CD4-positive, alpha-beta T cell treated with Interleukin-21 for 1 hour (primary cell): Measurements from ENCODE around the gene NHERF1.

Experiments used
- DNase-seq: peaks from one replicate; pipeline ENCODE4 v3.0.0-alpha.2; 2020

The NHERF1 gene

GRCh38 chr17:74748529-74749278, at the start of gene NHERF1:
NHERF1 (plus strand) TSS chr17:74748628; CDS start chr17:74748847, 219 bp downstream.
- peak; percentile 94 for DNase-seq

GRCh38 chr17:74699236-74699635, 49.2 kb upstream of the NHERF1 start:
- DNase-seq = no peak

- no peak for DNase-seq
Measured at GRCh38 chr17:74702116-74702871, 46.1 kb upstream of the NHERF1 start.

GRCh38 chr17:74703311-74703710, 45.1 kb upstream of the NHERF1 start:
- no peak for DNase-seq

DNA sequence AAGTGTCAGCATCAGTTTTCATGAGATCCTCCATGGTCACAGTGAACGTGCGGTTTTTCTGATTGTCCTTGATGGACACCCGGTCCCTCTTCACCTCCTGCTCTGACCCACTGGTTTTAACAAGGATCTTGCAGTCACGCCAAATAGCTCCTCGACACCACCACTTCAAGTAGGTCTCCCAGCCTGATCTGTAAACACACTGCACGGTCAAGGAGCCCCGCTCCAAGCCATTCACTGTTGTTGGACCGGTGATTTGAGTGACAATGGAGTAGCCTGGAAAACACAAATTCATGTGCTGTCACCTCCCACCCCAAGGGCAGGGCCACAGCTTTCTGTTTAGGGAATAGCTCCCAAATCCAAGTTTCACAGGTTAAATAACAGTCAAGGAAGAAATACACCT, 43.9 kb upstream of the NHERF1 start:
- no peak for DNase-seq

DNA sequence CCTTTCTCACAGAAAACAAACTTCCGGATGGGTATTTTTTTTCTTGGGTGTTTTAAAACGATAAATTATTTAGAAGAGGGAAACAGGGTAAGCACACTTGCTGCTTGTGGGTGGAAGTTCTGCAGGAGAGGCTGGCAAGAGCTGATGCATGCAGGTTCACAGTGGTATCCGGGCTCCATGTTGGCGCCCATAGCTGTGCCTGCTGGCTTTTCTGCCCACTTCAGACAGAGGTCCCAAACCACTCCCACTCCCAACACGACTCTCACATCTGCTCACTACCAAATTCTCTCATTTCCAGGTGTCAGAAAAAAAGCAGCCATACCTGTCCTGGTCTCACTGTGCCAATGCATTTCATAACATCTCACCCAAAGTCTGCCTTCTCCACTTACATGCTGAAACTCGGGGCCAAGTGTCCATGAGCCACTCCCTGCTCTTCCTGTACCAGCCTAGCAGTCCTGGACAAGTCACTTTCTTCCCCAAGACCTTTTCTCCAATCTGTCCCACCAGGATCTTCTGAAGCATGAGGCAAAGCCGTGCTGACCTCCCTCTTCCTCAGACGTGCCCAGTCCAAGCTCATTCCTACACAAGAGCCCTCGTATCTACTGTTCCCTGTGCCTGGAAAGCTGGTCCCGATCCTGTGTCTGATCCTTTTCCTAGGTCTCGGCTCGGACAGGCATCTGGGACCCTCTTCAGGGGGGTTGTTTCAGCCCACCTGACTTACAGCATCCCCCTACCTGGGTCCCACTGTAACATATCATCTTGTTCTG, 37.2 kb upstream of the NHERF1 start:
- DNase-seq = no peak

DNA sequence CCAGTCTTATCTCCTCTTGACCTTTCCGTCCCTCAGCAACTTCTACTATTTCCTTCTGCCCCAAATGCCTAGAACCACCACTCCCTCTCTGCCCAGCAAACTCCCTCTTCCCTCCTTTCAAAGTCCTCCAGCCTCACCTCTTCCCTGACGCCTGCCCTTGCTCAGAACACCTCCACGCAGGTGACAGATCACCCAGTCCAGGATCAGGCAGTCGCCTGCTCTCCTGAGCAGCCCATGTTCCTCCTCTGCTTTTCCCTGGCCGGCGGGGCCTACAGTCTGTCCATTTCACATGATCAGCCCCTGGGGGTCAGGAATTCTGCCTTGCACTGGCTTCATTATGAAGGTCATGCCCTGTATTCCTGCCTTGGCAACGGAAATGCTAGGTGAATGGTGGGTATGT, 36.1 kb upstream of the NHERF1 start:
- no peak for DNase-seq

DNA sequence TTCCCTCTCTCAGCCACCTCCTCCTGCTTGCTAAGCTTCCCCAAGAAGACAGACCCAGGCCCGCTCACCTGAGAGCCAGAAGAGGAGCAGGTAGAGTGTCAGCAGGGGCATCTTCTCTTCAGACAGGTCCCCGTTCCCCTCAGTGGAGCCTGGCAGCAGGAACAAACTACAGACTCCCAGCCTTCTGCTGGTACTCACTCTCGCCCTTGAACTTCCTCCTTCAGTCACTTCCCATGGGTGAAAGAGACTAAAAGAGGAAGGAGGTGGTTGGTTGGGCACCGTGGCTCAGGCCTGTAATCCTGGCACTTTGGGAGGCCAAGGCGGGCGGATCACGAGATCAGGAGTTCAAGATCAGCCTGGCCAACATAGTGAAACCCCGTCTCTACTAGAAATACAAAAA, 35.7 kb upstream of the NHERF1 start, which contains the start of gene CD300LF:
CD300LF (minus strand) TSS at position 168 of the 400 bp plus-strand sequence; CDS start at position 111, 57 bp downstream.
- DNase-seq = peak; percentile 20

GRCh38 chr17:74713171-74713755, 35.2 kb upstream of the NHERF1 start:
- DNase-seq = no peak

- no peak for DNase-seq
Measured at GRCh38 chr17:74715144-74715543, 33.3 kb upstream of the NHERF1 start.

DNA sequence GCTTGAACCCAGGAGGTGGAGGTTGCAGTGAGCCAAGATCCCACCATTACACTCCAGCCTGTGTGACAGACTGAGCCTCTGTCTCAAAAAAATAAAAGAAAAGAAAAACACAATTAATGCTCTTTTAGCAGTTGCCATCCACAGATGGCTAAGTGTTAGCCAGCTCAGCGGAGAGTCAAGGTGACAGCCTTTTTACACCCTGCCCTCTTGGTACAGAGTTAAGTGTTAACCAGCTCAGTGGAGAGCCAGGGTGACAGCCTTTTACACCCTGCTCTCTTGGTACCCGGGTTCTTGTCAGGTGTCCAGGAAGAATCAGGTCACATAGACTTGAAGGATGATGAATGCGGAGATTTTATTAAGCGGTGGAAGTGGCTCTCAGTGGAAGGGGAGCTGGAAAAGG, 27.9 kb upstream of the NHERF1 start:
- no peak for DNase-seq

GRCh38 chr17:74722782-74723181, 25.6 kb upstream of the NHERF1 start:
- DNase-seq = no peak

- no peak for DNase-seq
Measured at GRCh38 chr17:74723891-74724290, 24.5 kb upstream of the NHERF1 start.

DNA sequence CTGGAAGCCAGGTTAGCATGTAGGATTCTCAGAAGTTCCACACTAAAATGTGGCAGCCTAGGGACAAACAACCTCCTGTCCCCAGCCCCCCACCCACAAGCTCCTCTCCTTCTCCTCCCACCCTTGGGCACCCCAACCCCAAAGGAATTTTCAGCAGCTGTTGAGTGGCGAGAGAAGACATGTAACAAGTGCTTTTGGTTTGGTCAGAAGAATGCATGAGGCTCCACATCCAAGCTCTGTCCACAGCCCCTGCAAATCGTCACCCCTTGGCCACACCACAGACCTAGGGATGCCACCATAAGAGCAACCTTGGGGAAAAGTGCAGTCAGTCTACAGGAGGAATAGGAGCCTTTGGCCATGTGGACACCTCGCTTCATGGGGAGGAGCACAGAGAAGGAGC, 23.3 kb upstream of the NHERF1 start:
- no peak for DNase-seq

DNA sequence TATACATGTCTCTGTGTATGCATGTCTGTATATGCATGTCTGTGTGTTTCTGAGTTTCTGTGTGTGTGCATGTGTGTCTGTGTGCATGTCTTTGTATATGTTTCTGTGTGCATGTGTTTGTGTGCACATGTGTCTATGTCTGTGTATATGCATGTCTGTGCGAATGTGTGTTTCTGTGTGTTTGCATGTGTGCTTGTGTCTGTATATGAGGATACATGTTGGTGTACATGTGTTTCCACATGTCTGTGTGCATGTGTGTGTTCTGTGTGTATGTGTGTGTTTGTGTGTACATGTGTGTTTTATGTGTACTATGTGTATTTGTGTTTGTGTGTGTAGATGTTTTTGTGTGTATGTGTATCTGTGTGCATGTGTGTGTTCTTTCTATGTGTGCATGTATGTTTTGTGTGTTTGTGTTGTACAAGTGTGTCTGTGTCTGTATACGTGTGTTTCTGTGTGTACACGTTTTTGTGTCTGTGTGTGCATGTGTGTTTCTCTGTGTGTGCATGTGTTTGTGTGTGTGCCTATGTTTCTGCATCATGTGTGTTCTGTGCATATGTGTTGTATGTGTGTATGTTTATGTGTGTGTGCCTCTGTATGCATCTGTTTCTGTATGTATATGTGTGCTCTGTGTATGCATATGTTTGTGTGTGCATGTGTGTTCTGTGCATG, 20.3 kb upstream of the NHERF1 start:
- no peak for DNase-seq

DNA sequence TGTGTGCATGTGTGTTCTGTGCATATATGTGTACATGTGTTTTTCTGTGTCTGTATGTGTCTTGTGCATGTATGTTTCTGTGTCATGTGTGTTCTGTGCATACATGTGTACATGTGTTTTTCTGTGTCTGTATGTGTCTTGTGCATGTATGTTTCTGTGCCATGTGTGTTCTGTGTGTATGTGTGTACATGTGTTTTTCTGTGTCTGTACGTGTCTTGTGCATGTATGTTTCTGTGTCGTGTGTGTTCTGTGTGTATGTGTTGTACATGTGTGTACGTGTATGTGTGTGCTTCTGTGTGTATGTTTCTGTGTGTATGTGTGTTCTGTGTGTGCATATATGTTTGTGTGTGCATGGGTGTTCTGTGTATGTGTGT, 19.7 kb upstream of the NHERF1 start:
- no peak for DNase-seq

DNA sequence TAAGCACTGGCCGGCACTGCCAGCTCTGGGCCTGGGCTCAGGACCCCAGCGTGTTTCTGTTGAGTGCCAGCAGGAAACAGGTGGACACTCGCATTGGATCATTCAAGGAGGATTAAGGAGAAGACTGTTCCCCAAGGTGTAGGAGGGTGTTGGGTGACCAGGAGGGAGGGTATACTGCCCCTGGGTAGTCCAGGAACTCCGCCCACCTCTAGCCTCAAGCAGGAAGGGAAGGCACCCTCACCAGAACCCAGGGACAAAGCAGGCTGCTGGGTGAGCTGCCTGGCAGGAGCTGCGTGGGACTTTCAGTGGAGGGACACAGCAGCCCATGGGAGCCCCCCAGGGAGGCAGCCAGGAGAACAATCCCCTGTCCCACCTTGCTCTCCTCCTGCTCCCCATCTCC, 19.1 kb upstream of the NHERF1 start:
- DNase-seq = no peak

GRCh38 chr17:74729866-74730265, 18.6 kb upstream of the NHERF1 start:
- DNase-seq = no peak

GRCh38 chr17:74730491-74731346, 17.7 kb upstream of the NHERF1 start:
- DNase-seq = peak; percentile 74

GRCh38 chr17:74731347-74731605, 17.2 kb upstream of the NHERF1 start:
- no peak for DNase-seq

- DNase-seq = no peak
Measured at GRCh38 chr17:74732042-74732867, 16.2 kb upstream of the NHERF1 start.
